H4 (cell line): ENCODE measurements around the gene CAPZA2. TPM values are rescaled to one million over a fixed set of nuclear protein-coding genes. Genes with fewer than 3 reads are reported as not detected.

Experiments used
- DNase-seq: peaks from one replicate; pipeline ENCODE4 v3.0.0-alpha.2; 2015; ENCODE audit warnings: low spot score
- total RNA-seq: library from RNA; depleted of rRNA; stranded (reverse); fragments of >200 nt; shearing (Covaris generic); gene quantifications from 2 replicates; pipeline ENCODE4 v1.2.3, GENCODE V29; 2014

The CAPZA2 gene
- total RNA-seq, 1 experiment from 2014 or later = 139 TPM

GRCh38 chr7:116862951-116863670 lies 724 bp downstream of the CAPZA2 start:
- DNase-seq = peak; percentile 14

GRCh38 chr7:116863936-116864500 lies 1.6 kb downstream of the CAPZA2 start:
- DNase-seq = no peak

- no peak for DNase-seq
These were observed 8.8 kb downstream of the CAPZA2 start for GRCh38 chr7:116871061-116871700.

- no peak for DNase-seq
These were observed 9.6 kb downstream of the CAPZA2 start for GRCh38 chr7:116872026-116872425.

- DNase-seq = no peak
These were observed 11.2 kb downstream of the CAPZA2 start for GRCh38 chr7:116873619-116874018.

GRCh38 chr7:116876664-116877442 lies 14.5 kb downstream of the CAPZA2 start:
- no peak for DNase-seq

GRCh38 chr7:116877443-116878217 lies 15.2 kb downstream of the CAPZA2 start:
- no peak for DNase-seq

- no peak for DNase-seq
These were observed 22.3 kb downstream of the CAPZA2 start for GRCh38 chr7:116884691-116885090.

- DNase-seq = no peak
These were observed 23.3 kb downstream of the CAPZA2 start for GRCh38 chr7:116885724-116886123.

- DNase-seq = no peak
These were observed 24.3 kb downstream of the CAPZA2 start for GRCh38 chr7:116886543-116887156.

GRCh38 chr7:116888895-116889294 lies 26.5 kb downstream of the CAPZA2 start:
- DNase-seq = no peak

GRCh38 chr7:116895849-116896248 lies 33.5 kb downstream of the CAPZA2 start:
- no peak for DNase-seq

- DNase-seq = no peak
These were observed 35.3 kb downstream of the CAPZA2 start for GRCh38 chr7:116897661-116898060.

- DNase-seq = no peak
These were observed 36.9 kb downstream of the CAPZA2 start for GRCh38 chr7:116899308-116899707.

GRCh38 chr7:116901143-116901542 lies 38.8 kb downstream of the CAPZA2 start:
- no peak for DNase-seq

GRCh38 chr7:116902867-116903266 lies 40.5 kb downstream of the CAPZA2 start:
- no peak for DNase-seq

GRCh38 chr7:116906391-116906790 lies 44.0 kb downstream of the CAPZA2 start:
- no peak for DNase-seq

- DNase-seq = no peak
These were observed 48.0 kb downstream of the CAPZA2 start for GRCh38 chr7:116910383-116910782.

- no peak for DNase-seq
These were observed 49.4 kb downstream of the CAPZA2 start for GRCh38 chr7:116911801-116912200.

- DNase-seq = no peak
These were observed 50.0 kb downstream of the CAPZA2 start for GRCh38 chr7:116912269-116912909.

- no peak for DNase-seq
These were observed 56.3 kb downstream of the CAPZA2 start for GRCh38 chr7:116918704-116919103.
